ENCODE measurements around the gene SEC14L1. TPM values are rescaled to one million over a fixed set of nuclear protein-coding genes. Genes with fewer than 3 reads are reported as not detected.

SEC14L1 gene
- total RNA-seq, 1 donor from 2014 or later = 322 TPM

GRCh38 chr17:77116371-77116860 lies 24.4 kb upstream of the SEC14L1 start:
- peak; percentile 92 for DNase-seq

GRCh38 chr17:77117415-77117814 lies 23.4 kb upstream of the SEC14L1 start:
- no peak for DNase-seq

DNA sequence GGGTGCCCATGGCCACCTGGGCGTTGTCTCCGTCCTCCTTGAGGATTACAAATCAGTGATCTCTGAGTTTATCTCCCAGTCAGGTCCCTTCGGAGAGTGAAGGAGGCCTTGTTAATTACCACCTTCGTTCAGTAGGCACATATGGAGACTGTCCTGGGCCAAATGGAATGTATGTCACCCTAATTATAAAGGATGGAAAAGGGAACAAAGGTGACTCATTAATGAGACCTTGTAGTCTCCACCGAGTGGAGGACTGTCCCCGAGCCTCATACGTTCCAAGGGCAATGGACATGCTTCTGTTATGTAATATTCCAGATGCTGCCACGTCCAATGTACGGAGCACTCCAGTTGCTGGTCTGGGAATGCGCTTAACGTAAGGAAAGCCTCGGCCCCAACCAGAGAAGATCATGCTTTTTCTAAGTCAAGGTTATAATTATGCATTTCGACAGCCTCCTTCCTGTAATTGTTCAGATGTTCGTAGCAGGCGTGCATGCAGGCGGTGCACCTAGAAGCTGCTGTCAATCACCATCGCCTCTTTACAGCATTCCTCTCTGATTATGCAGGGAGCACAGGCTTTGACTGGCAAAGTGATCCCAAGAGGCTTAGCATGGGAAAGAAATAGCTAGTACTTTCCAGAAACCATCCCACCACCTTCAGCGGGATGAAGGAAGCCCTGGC lies 22.4 kb upstream of the SEC14L1 start:
- DNase-seq = peak; percentile 98

DNA sequence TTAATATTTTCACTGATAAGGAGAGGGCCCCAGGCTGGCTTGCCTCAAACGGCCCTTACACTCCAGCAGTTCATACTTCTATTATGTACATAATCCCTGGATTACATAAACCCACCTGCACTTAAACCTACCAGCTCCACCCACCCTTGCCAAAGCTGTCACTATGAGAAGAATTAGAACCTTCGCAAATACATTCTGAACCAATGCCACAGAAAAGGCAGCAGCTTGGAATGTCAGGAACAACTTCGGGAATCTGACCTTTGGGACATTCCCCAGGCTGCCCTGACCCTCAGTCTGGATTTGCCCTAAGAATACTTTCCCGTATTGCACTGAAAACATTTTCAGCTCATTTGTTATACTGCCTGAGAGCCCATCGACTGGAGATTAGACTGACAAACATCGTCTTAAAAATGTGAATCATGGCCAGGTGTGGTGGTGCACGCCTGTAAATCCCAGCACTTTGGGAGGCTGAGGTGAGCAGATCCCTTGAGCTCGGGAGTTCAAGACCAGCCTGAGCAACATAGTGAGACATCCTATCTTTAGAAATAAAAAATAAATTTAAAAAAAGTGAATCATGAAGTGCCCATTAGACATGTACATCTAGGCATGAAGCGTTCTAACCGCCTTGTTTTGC lies 21.0 kb upstream of the SEC14L1 start:
- DNase-seq = no peak

- DNase-seq = peak; percentile 60
These were observed 19.9 kb upstream of the SEC14L1 start for GRCh38 chr17:77120868-77121267.

- DNase-seq = peak; percentile 98
These were observed 16.4 kb upstream of the SEC14L1 start for GRCh38 chr17:77124192-77124889.

- DNase-seq = peak; percentile 99
These were observed 15.3 kb upstream of the SEC14L1 start for GRCh38 chr17:77125432-77125901.

GRCh38 chr17:77126519-77126918 lies 14.2 kb upstream of the SEC14L1 start:
- peak; percentile 89 for DNase-seq

DNA sequence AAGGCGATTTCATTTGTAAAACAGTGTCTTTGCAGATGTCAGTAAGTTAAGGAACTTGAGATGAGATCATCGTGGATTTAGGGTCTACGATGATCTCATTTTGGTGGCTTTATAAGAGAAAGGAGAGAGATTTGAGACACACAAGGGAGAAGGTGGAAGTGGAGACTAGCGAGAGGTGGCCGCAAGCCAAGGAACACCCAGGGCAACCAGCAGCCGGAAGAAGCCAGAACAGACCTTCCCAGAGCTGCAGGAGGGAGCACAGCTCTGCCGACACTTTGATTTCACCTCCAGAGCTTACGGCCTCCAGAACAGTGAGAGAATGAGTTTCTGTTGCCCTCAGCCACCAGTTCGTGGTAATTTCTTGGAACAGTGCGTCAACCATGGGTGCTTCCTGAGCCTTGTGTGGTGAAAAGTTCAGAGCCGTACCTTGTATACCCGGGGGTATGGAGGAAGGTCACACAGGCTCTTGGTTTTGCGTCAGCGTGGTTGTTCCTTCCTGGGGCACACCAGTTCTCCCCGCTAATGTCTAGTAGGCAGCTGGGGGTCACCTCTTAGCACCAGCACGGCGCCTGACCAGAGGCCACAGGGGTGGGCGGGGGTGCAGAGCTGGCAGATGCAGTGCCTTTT lies 12.9 kb upstream of the SEC14L1 start:
- peak; percentile 85 for DNase-seq

DNA sequence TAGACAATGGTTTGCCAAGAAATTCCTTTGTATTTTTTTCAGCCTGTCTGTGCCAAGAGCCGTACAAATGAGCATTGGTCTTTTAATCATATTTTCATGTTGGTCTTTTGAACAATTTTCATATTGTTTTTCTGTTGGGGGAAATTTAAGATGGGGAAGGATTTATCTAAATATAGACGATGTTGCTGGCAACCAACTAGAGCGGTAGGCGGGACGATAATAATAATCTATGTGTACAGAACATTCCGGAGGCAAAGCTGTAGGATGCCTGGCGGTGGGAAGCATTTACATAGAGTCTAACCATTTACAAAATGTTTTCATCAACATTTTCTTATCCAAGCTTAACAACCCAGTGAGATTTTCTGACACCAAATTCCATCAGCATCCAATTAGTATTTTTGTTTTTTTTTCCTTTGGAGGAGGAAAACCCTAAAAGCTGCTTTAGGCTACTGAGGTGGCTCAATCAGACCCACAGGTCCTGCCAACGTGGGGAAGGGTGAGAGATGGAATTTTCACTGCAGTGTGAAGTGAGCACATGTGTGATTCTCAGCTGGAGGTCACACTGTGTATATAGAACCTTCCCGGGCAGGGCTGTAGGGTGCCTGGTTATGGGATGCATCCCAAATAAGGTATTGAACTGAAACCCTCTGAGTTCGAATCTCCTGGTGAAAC lies 11.7 kb upstream of the SEC14L1 start:
- DNase-seq = peak; percentile 77

DNA sequence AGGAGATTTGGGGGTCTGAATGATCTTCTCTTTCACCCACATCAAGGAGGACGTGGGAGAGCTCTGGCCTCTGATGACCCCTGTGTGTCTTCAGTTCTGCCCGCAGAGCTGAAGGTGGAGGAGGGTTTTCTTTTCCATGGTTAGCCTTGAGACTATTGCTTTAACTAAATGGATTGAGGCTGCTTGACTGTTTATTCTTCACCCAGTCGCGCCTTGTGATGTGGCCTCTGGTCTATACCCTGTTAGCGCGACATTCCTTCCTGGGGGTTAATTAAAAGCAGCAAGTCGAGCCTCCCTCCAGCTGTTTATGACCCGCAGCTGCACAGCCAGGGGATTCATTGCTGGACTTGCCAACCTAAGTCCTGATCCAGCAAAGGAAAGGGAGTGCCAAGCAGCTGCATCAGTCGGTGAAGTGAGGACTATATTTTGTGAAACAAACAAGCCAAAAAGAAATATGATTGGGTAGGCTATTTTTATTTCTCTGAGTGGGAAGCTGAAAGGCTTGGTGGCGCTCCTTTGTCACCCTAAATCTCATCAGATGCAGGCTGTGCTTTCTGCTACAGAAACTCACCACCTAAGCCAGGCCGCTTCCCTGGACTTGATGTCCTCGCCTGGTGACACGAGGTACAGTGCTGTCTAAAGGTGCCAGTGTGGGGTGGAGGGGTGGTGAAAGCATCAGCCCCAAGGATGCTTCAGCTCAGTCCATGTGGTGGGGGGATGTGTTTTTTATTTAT lies 11.0 kb upstream of the SEC14L1 start:
- DNase-seq = peak; percentile 64

DNA sequence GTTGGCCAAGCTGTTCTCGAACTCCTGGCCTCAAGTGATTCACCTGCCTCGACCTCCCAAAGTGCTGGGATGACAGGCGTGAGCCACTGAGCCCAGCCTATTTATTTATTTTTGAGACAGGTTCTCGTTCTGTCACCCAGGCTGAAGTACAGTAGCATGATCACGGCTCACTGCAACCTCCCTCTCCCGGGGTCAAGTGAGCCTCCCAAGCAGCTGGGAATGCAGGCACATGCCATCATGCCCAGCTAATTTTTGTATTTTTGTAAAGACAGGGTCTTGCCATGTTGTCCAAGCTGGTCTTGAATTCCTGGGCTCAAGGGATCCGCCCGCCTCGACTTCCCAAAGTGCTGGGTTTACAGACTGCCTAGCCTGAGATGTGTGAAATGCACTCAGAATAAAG lies 10.2 kb upstream of the SEC14L1 start:
- no peak for DNase-seq

DNA sequence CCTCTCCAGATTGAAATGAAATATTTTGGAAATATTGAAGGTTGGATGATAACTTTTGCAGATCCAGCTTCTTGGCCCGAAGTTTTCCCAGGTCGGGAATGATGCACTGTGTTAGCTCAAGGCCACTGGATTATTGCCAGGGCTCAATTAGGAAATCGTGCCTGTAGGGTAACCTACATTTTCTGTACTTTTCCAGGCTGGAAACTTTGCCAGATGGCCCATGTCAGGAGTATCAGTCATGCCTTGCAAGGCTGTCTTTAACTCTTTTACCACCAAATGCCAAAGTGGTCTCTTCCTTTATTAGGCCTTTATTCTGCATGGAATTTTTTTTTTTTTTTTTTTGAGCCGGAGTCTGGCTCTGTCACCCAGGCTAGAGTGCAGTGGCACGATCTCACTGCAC lies 8.9 kb upstream of the SEC14L1 start:
- DNase-seq = peak; percentile 77

- peak; percentile 30 for DNase-seq
These were observed 8.2 kb upstream of the SEC14L1 start for GRCh38 chr17:77132411-77133086.

GRCh38 chr17:77133087-77133638 lies 7.6 kb upstream of the SEC14L1 start:
- DNase-seq = peak; percentile 10

DNA sequence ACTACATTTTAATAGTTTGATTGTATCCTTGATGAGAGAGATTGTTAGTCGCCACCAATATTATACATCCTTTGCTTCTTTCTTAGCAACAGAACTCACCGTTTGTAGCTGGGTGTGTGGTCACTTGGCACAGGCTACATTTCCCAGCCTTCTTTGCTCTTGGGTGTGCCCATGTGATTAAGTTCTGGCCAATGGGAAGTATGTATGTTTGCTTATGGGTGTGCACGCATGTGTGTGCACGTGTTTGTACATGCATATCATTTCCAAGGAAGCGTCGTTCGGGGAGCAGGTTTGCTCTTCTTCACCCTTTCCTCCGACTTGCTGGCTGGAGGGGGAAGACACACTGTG lies 4.4 kb upstream of the SEC14L1 start:
- DNase-seq = peak; percentile 23

GRCh38 chr17:77137111-77137510 lies 3.7 kb upstream of the SEC14L1 start:
- DNase-seq = no peak

DNA sequence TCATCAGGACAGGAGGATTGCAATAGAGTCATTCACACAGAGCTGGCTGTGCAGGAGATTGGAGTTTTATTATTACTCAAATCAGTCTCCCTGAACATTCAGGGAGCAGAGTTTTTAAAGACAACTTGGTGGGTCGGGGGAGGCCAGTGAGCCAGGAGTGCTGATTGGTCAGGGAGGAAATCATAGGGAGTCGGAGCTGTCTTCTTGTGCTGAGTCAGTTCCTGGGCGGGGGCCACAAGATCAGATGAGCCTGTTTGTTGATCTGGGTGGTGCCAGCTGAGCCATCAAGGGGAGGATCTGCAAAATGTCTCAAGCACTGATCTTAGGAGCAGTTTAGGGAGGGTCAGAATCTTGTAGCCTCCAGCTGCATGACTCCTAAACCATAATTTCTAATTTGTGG lies 2.9 kb upstream of the SEC14L1 start:
- peak; percentile 48 for DNase-seq

- peak; percentile 98 for DNase-seq
These were observed 447 bp upstream of the SEC14L1 start for GRCh38 chr17:77140166-77140877.

GRCh38 chr17:77141846-77142449 lies 1.2 kb downstream of the SEC14L1 start:
- DNase-seq = peak; percentile 48

Measured in dermis blood vessel endothelial cell (primary cell).